Esophagus squamous epithelium (tissue), 5 donors: ENCODE results near the gene HBE1. TPM values are rescaled to one million over a fixed set of nuclear protein-coding genes. Genes with fewer than 3 reads are reported as not detected.

Experiments
- DNase-seq: peaks from one replicate; lab custom pipeline; 2025; lab: John Stamatoyannopoulos, UW
- H3K27ac ChIP-seq, 4 donors: fragments of 200-600 bp; sonication (generic); one replicate each; pipeline ENCODE4 v1.5.1; 2016 to 2019; ENCODE audit warnings: mild to moderate bottlenecking in 1 of 4
- H3K27me3 ChIP-seq, 4 donors: fragments of 200-600 bp; sonication (generic); 1 replicate in 3 of 4; 2 replicates in 1 of 4; pipeline versions ENCODE4 v1.5.1 to v1.6.0; 2017 to 2021; ENCODE audit warnings: antibody characterized with exemption in 1 of 4
- H3K36me3 ChIP-seq, 3 donors: fragments of 200-600 bp; sonication (generic); one replicate each; pipeline ENCODE4 v1.5.1; 2016 to 2019
- H3K4me1 ChIP-seq, 3 donors: fragments of 200-600 bp; sonication (generic); one replicate each; pipeline ENCODE4 v1.5.1; 2017 to 2019
- H3K4me3 ChIP-seq, 4 donors: fragments of 200-600 bp; sonication (generic); 1 replicate in 3 of 4; 2 replicates in 1 of 4; pipeline ENCODE4 v1.5.1; 2016 to 2019; ENCODE audit warnings: mild to moderate bottlenecking in 2 of 4, moderate library complexity in 1 of 4
- H3K9me3 ChIP-seq, 3 donors: fragments of 200-600 bp; sonication (generic); one replicate each; pipeline ENCODE4 v1.5.1; 2016 to 2019
- POLR2A ChIP-seq, 4 donors: fragments of 450-650 bp; IDR thresholded peaks; one replicate each; pipeline ENCODE4 v1.6.1; 2017; ENCODE audit warnings: antibody characterized with exemption in 4 of 4, mild to moderate bottlenecking in 4 of 4, moderate library complexity in 3 of 4
- WGBS, 2 donors: methylation state at CpG; one replicate each; pipeline ENCODE4 v1.1.5; 2018; 5-methylcytosine and 5-hydroxymethylcytosine counted together
- intact Hi-C: fragments of 100-400 bp; cut with DNase I; formaldehyde crosslinking; loops from one replicate; pipeline ENCODE4 v1.15.0; 2022
- total RNA-seq, 4 donors: library from RNA; depleted of rRNA; stranded (reverse); fragments of >200 nt; gene quantifications; one replicate each; pipeline ENCODE4 v1.1.0, GENCODE V29; 2016
- TF ChIP-seq, protein P1 (sequence below), 6 experiments: fragments of 450-650 bp in 4 of 6; fragments of 200-600 bp in 2 of 6; sonication (generic) in 2 of 6; IDR thresholded peaks; one replicate each; pipeline ENCODE4 v1.5.1; 2016 to 2019; ENCODE audit warnings: antibody characterized with exemption in 6 of 6, mild to moderate bottlenecking in 4 of 6, moderate library complexity in 4 of 6
- donor health status: DM: yes; HTN: yes; CAD: no.

The HBE1 gene
- total RNA-seq, 4 donors from 2014 or later = not detected

DNA sequence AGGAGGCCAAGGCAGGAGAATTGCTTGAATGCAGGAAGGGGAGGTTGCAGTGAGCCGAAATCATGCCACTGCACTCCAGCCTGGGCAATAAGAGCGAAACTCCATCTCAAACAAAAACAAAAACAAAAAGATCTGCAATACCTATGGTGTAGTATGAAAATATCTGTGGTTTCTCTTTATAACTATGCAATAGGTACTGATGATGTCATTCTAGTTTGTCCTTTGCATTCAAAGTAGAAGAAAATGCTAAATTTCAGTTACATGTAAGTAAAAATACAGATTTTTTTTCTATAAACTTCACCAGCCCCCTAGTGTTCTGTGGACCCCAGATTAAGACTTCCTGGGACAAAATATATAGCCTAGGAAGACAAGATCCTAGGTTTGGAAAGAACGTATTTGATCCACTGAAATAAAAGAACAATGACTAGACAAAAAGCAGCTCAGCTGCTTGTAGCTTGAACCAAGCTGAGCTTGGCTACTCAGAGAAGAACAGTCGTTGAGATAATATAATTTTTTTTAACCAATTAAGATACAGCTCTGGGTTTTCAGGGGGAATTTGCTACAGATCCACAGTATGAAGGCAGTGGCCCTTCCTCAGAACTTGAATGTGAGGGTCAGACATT is 2.8 kb upstream of the HBE1 start:
- Histone ChIP-seq H3K4me3 (no peak overlapping the region), H3K4me1 (no peaks in the 10 kb centered on the region), H3K36me3 (no peaks in the 10 kb centered on the region), H3K27me3 (no peaks in the 10 kb centered on the region), H3K9me3 (no peaks in the 10 kb centered on the region), H3K27ac (no peak overlapping the region)
- no peak for DNase-seq
- WGBS, 2 donors = 70 to 71% methylated on average over 4 of the region's 4 CpGs
- intact Hi-C loops = no loop called here
- TF ChIP-seq, protein P1, sequence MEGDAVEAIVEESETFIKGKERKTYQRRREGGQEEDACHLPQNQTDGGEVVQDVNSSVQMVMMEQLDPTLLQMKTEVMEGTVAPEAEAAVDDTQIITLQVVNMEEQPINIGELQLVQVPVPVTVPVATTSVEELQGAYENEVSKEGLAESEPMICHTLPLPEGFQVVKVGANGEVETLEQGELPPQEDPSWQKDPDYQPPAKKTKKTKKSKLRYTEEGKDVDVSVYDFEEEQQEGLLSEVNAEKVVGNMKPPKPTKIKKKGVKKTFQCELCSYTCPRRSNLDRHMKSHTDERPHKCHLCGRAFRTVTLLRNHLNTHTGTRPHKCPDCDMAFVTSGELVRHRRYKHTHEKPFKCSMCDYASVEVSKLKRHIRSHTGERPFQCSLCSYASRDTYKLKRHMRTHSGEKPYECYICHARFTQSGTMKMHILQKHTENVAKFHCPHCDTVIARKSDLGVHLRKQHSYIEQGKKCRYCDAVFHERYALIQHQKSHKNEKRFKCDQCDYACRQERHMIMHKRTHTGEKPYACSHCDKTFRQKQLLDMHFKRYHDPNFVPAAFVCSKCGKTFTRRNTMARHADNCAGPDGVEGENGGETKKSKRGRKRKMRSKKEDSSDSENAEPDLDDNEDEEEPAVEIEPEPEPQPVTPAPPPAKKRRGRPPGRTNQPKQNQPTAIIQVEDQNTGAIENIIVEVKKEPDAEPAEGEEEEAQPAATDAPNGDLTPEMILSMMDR (IDR thresholded peaks at IDR 0.05) = no peak
- TF ChIP-seq POLR2A (IDR thresholded peaks at IDR 0.05) = no peak

DNA sequence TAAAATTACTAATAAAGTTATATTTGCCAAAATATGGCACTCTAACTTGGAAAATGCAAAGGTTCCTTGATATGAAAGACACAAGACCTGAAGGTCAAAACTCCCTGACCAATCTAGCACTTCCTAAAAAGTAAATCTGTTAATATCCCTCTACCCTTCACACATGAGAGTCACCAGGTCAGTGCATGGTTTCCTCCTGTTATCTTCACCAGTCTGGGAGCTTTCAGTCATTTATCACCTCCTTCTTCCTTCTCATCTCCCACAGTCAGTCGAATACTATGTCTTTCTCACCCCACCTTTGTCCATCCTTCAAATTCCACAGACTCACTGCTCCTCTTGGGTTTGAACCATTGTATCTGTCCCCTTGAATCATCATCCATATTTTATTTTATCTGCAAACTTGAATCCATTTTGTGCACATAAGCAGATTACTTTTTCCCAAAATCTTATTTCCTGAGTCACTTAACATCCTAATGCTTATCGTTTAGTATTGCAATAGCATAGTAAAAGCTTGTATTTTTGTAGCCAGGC is 2.6 kb downstream of the HBE1 start:
- no peak for DNase-seq
- Histone ChIP-seq H3K27me3 (no peaks in the 10 kb centered on the region), H3K36me3 (no peaks in the 10 kb centered on the region), H3K9me3 (no peaks in the 10 kb centered on the region), H3K27ac (no peak overlapping the region), H3K4me3 (no peak overlapping the region), H3K4me1 (no peaks in the 10 kb centered on the region)
- TF ChIP-seq, protein P1 (IDR thresholded peaks at IDR 0.05) = no peak
- TF ChIP-seq POLR2A (IDR thresholded peaks at IDR 0.05) = no peak
- intact Hi-C loops = no loop called here
- 69 to 71% methylated on average over 2 of the region's 2 CpGs for WGBS, 2 donors

DNA sequence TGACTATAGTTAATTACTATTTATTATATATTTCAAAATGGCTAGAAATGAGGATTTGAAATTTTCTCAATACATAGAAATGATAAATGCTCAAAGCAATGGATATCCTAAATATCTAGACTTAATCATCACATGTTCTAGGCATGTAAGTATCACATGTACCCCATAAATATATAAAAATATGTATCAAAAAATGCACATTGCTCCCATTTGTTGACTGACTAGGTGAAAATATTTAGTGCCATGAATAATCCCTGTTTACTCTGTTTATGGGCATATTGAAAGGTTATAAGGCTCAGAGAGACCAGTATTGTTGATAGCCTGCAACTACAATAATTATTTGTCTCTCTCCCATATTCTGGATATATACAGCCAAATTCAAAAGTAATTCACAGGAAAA is 3.1 kb downstream of the HBE1 start:
- no peaks in the 10 kb centered on the region for H3K36me3 ChIP-seq
- H3K4me3 ChIP-seq = no peak overlapping the region
- no peak for TF ChIP-seq POLR2A (IDR thresholded peaks at IDR 0.05)
- TF ChIP-seq, protein P1 (IDR thresholded peaks at IDR 0.05) = no peak
- no peaks in the 10 kb centered on the region for H3K9me3 ChIP-seq
- no peak for DNase-seq
- H3K27ac ChIP-seq = no peak overlapping the region
- intact Hi-C loops = no loop called here
- H3K27me3 ChIP-seq = no peaks in the 10 kb centered on the region
- no peaks in the 10 kb centered on the region for H3K4me1 ChIP-seq

DNA sequence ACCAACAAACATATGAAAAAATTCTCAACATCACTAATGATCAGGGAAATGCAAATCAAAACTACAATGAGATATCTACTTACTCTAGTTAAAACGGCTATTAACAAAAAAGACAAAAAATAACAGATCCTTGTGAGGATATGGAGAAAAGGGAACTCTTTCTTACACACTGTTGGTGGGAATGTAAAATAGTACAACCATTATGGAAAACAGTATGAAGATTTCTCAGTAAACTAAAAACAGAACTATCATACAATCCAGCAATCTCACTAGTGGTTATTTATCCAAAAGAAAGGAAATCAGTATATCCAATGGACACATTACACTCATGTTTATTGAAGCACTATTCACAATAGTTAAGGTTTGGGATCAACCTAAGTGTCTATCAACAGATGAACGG is 3.9 kb downstream of the HBE1 start:
- intact Hi-C loops = no loop called here
- DNase-seq = no peak
- WGBS, 2 donors = 57 to 58% methylated on average over 2 of the region's 2 CpGs
- Histone ChIP-seq H3K9me3 (no peaks in the 10 kb centered on the region), H3K27ac (no peak overlapping the region), H3K4me3 (no peak overlapping the region), H3K4me1 (no peaks in the 10 kb centered on the region), H3K36me3 (no peaks in the 10 kb centered on the region), H3K27me3 (no peaks in the 10 kb centered on the region)
- TF ChIP-seq, protein P1 (IDR thresholded peaks at IDR 0.05) = no peak
- no peak for TF ChIP-seq POLR2A (IDR thresholded peaks at IDR 0.05)

DNA sequence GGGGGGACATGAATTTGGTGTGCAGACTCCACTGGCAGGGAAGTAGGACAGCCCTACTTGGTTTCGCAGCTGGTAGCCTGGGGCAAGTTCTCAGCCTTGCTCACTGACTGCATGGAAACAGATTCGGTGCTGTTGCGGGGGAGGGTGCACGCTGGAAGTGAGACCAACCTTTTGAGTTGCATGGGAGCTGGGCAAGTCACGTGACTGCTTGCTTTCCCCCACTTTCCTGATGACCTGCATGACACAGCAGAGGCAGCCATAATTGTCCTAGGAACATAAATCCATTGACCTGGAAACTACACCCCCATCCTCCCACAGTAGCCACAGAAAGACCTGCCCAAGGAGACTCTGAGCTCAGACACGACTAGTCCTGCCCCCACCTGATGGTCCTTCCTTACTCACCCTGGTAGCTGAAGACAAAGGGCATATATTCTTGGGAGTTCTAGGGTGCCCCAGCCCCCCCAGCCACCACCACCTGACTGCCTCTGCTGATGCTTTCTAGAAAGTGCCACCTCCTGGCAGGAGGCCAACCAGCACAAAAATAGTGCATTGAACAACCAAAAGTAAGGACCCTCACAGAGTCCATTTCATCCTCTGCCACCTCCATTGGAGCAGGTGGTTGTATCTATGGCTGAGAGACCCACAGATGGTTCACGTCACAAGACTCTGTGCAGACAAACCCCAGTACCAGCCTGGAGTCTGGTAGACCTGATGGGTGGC is 11.0 kb downstream of the HBE1 start:
- Histone ChIP-seq H3K27ac (no peak overlapping the region), H3K4me1 (no peaks in the 10 kb centered on the region), H3K36me3 (no peaks in the 10 kb centered on the region), H3K9me3 (no peaks in the 10 kb centered on the region), H3K4me3 (no peak overlapping the region), H3K27me3 (no peaks in the 10 kb centered on the region)
- TF ChIP-seq POLR2A (IDR thresholded peaks at IDR 0.05) = no peak
- TF ChIP-seq, protein P1 (IDR thresholded peaks at IDR 0.05) = no peak
- intact Hi-C loops = no loop called here
- 68 to 73% methylated on average over 6 to 7 of the region's 7 CpGs for WGBS, 2 donors
- no peak for DNase-seq
